GM10248 (cell line): ENCODE data around the gene SFTPD.

Experiments used
- CTCF ChIA-PET: fragments of 300-600 bp; sonication (Branson Sonifier 250); formaldehyde crosslinking; extraction: SDS; loops from one replicate; lab custom pipeline; 2021; ENCODE audit warnings: antibody characterized with exemption; lab: Yijun Ruan, JAX
- POLR2A ChIA-PET: fragments of 350-650 bp; sonication (Branson Sonifier 250); formaldehyde crosslinking; extraction: SDS; loops from one replicate; lab custom pipeline; 2020; ENCODE audit warnings: antibody characterized with exemption; lab: Yijun Ruan, JAX
- DNase-seq: peaks from one replicate; pipeline ENCODE4 v3.0.0; 2012; ENCODE audit errors: extremely low spot score
- CTCF ChIP-seq: IDR thresholded peaks from 2 replicates; pipeline ENCODE4 v1.5.1; 2012; ENCODE audit warnings: mild to moderate bottlenecking, low read depth; ENCODE audit errors: extremely low read depth, missing control alignments, control extremely low read depth

Gene SFTPD

GRCh38 chr10:79932841-79933379, 16.0 kb downstream of the SFTPD start:
- DNase-seq = no peak
- POLR2A ChIA-PET = no interaction called here
- TF ChIP-seq CTCF = no peak
- CTCF ChIA-PET = interaction anchor here (2.2 to 2.6 kb wide), 2 partner anchors 9 to 18 kb away, joined by 6 to 10 read pairs; no protein-coding TSS in a partner anchor

- CTCF ChIA-PET = interaction anchor here (2.2 to 2.6 kb wide), 2 partner anchors 9 to 19 kb away, joined by 6 to 10 read pairs; no protein-coding TSS in a partner anchor
- TF ChIP-seq CTCF = no peak
- POLR2A ChIA-PET = no interaction called here
- DNase-seq = no peak
Measured at GRCh38 chr10:79932307-79932706, 16.6 kb downstream of the SFTPD start.

DNA sequence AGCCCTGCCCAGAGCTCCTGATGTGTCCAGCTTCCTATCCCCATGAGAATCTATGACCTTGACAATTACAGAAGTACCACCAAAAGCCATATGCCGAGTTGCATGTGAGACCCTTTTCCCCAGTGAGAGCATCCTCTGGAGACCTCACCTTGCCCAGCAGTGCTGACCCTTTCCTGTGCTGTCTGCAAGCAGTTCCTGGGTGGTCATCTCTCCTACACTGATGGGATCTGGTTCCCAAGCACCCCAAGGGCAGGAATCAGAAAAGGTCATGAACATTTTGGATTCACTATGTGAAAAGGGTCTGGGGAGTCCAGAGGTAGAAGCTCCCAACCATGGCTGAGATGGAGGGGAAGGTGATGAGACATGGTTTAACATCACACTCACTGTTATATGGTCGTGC, 18.2 kb downstream of the SFTPD start:
- no peak for TF ChIP-seq CTCF
- CTCF ChIA-PET = interaction anchor here (0.9 to 3.1 kb wide), 6 partner anchors 9 to 424 kb away, joined by 3 to 14 read pairs (median 5); no protein-coding TSS in a partner anchor
- POLR2A ChIA-PET = no interaction called here
- no peak for DNase-seq

DNA sequence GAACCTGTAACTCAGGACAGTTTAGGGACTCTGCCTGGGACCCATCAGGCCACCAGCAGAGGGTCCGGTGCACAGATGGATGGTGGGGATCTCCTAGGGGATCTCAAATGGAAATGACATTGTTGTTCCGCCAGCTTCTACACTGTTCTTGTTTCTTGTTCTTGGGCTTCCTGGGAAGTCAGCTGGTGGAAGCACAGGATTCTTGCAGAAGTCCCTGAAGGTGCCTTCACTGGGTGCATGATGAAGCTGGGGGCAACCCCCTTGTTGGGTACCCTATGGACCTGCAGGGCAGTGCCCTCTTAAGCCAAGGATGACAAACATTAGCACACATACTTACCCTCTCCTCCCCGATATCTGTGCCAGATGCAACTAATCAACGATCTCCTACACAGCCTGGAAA, 18.6 kb downstream of the SFTPD start:
- POLR2A ChIA-PET = no interaction called here
- TF ChIP-seq CTCF = no peak
- DNase-seq = no peak
- CTCF ChIA-PET = interaction anchor here (0.9 to 3.1 kb wide), 7 partner anchors 9 to 556 kb away, joined by 3 to 14 read pairs (median 4); no protein-coding TSS in a partner anchor

GRCh38 chr10:79929409-79929904, 19.4 kb downstream of the SFTPD start:
- ChIA-PET POLR2A (no interaction called here), CTCF (interaction anchor here (0.6 to 3.1 kb wide), 10 partner anchors 9 to 555 kb away, joined by 3 to 14 read pairs (median 3); no protein-coding TSS in a partner anchor)
- TF ChIP-seq CTCF = peak; percentile 84

GRCh38 chr10:79928028-79928583, 20.8 kb downstream of the SFTPD start:
- POLR2A ChIA-PET = no interaction called here
- CTCF ChIA-PET = interaction anchor here (0.9 to 3.1 kb wide), 3 partner anchors 12 to 390 kb away, joined by 3 to 14 read pairs (median 3); no protein-coding TSS in a partner anchor
- TF ChIP-seq CTCF = no peak
- no peak for DNase-seq

More at GRCh38 chr10:79929409-79929904, 19.4 kb downstream of the SFTPD start:
- peak; percentile 75 for DNase-seq
